Measurements from ENCODE around the gene DHRS3. TPM values are rescaled to one million over a fixed set of nuclear protein-coding genes. Genes with fewer than 3 reads are reported as not detected.

Gene DHRS3
- total and polyA plus RNA-seq, 2 of the 13 experiments (the other 11 are each of a cell fraction or from before 2014, with no cell fraction given): 48.5 to 90.5 TPM

- no peak for TF ChIP-seq ZNF362 (CRISPR knock-in tag; IDR thresholded peaks at IDR 0.05; ENCODE audit: borderline replicate concordance)
- no peak for TF ChIP-seq XBP1 (CRISPR knock-in tag; IDR thresholded peaks at IDR 0.05)
- TF ChIP-seq TEAD3 (CRISPR knock-in tag; optimal IDR thresholded peaks at IDR 0.05; ENCODE audit: borderline replicate concordance): no peak
- no peak for TF ChIP-seq BRCA1 (CRISPR knock-in tag; IDR thresholded peaks at IDR 0.05)
- TF ChIP-seq TEAD2 (CRISPR knock-in tag; IDR thresholded peaks at IDR 0.05): no peak
- TF ChIP-seq ZNF501 (CRISPR knock-in tag; IDR thresholded peaks at IDR 0.05): no peak
- TF ChIP-seq RAD21 (CRISPR knock-in tag; IDR thresholded peaks at IDR 0.05): no peak
- no peak for TF ChIP-seq ATF7-NPFF (CRISPR knock-in tag; IDR thresholded peaks at IDR 0.05; ENCODE audit: low read depth)
- no peak for TF ChIP-seq ARID4A (CRISPR knock-in tag; IDR thresholded peaks at IDR 0.05; ENCODE audit: borderline replicate concordance)
- no peak for TF ChIP-seq ZNF414 (CRISPR knock-in tag; IDR thresholded peaks at IDR 0.05)
- TF ChIP-seq ZNF552 (CRISPR knock-in tag; IDR thresholded peaks at IDR 0.05; ENCODE audit: borderline replicate concordance): no peak
- no peak for TF ChIP-seq ZNF777 (CRISPR knock-in tag; IDR thresholded peaks at IDR 0.05)
- no peak for TF ChIP-seq CREB1 (IDR thresholded peaks at IDR 0.05)
- peak; percentile 48 for TF ChIP-seq CREB1 (CRISPR knock-in tag; IDR thresholded peaks at IDR 0.05)
- TF ChIP-seq RARA (CRISPR knock-in tag; IDR thresholded peaks at IDR 0.05): peak; percentile 79
- no peak for TF ChIP-seq ZNF674 (CRISPR knock-in tag; IDR thresholded peaks at IDR 0.05; ENCODE audit: low read depth)
- TF ChIP-seq PAXIP1 (CRISPR knock-in tag; conservative IDR thresholded peaks at IDR 0.05): 0 out of 2 replicates have a peak, but pooled peaks have one; percentile 19
- no peak for TF ChIP-seq ZNF773 (CRISPR knock-in tag; IDR thresholded peaks at IDR 0.05; ENCODE audit: borderline replicate concordance)
- TF ChIP-seq ZNF784 (CRISPR knock-in tag; IDR thresholded peaks at IDR 0.05; ENCODE audit: borderline replicate concordance): no peak
- TF ChIP-seq JUN (CRISPR knock-in tag; IDR thresholded peaks at IDR 0.05): 0 out of 2 replicates have a peak, but pooled peaks have one; percentile 32
Measured at GRCh38 chr1:12587981-12588640, 29.9 kb downstream of the DHRS3 start (continued).
